Endothelial cell of umbilical vein (primary cell): ENCODE measurements around the gene NMU.

Source experiments
- EZH2 ChIP-seq: IDR thresholded peaks from 2 replicates; pipeline ENCODE4 v1.6.1; 2012; ENCODE audit warnings: borderline replicate concordance, low read depth, mild to moderate bottlenecking, moderate library complexity, low read length, inconsistent platforms; ENCODE audit not compliant: severe bottlenecking
- POLR2AphosphoS5 ChIP-seq: IDR thresholded peaks from 2 replicates; pipeline ENCODE4 v1.6.1; 2012; ENCODE audit warnings: low read depth, mild to moderate bottlenecking, control low read depth, low read length, moderate library complexity; ENCODE audit not compliant: insufficient read depth

- peak; percentile 57 for TF ChIP-seq POLR2AphosphoS5
- no peak for TF ChIP-seq EZH2
Measured at GRCh38 chr4:55546756-55547465, 89.2 kb downstream of the NMU start, which contains the start of gene CLOCK.
